K562 (cell line): Measurements from ENCODE around the gene FES. TPM values are rescaled to one million over a fixed set of nuclear protein-coding genes. Genes with fewer than 3 reads are reported as not detected.
A peak's percentile ranks its signal among the peaks of the same experiment; 100 is the strongest.

Source experiments
- CTCF ChIP-seq, 3 experiments: IDR thresholded peaks in 2 of 3; conservative IDR thresholded peaks in 1 of 3; 2 replicates each; pipeline ENCODE4 v1.5.1; 2011 to 2012; ENCODE audit warnings: low read length in 3 of 3, mild to moderate bottlenecking in 3 of 3, control low read depth in 2 of 3, improper control_type of control experiment in 1 of 3, inconsistent platforms in 1 of 3, low read depth in 1 of 3, mixed read lengths in 1 of 3, moderate library complexity in 1 of 3; ENCODE audit not compliant: insufficient read depth in 2 of 3
- ERF ChIP-seq: fragments of 450-650 bp; formaldehyde crosslinking; IDR thresholded peaks from 2 replicates; pipeline ENCODE4 v1.4.0; 2020; ENCODE audit warnings: mild to moderate bottlenecking, mixed read lengths
- GTF2F1 ChIP-seq: IDR thresholded peaks from 2 replicates; pipeline ENCODE4 v1.6.1; 2011; ENCODE audit warnings: low read depth, low read length, improper control_type of control experiment
- HINFP ChIP-seq: fragments of 450-650 bp; conservative IDR thresholded peaks from 2 replicates; pipeline ENCODE4 v1.6.1; 2016; ENCODE audit warnings: missing genetic modification characterization, low read depth, mild to moderate bottlenecking, control low read depth, missing compliant biosample characterization
- STAG1 ChIP-seq: sonication (generic); formaldehyde crosslinking; IDR thresholded peaks from 2 replicates; pipeline ENCODE4 v1.5.0; 2020; ENCODE audit warnings: missing genetic modification reagents, borderline replicate concordance
- TAF1 ChIP-seq: IDR thresholded peaks from 2 replicates; pipeline ENCODE4 v1.6.1; 2011; ENCODE audit warnings: mild to moderate bottlenecking, low read length, moderate library complexity; ENCODE audit not compliant: insufficient read depth, control insufficient read depth, severe bottlenecking; ENCODE audit errors: extremely low read depth
- TCF3 ChIP-seq: sonication (generic); formaldehyde crosslinking; IDR thresholded peaks from 2 replicates; pipeline ENCODE4 v1.4.0; 2020; ENCODE audit warnings: mild to moderate bottlenecking, missing genetic modification reagents
- ZBTB40 ChIP-seq, 2 experiments: fragments of 450-650 bp in 1 of 2; sonication (generic) in 1 of 2; formaldehyde crosslinking in 1 of 2; IDR thresholded peaks; 2 replicates each; pipeline versions ENCODE4 v1.7.1 to v1.9.0; 2016 to 2022; ENCODE audit warnings: inconsistent platforms in 1 of 2, mild to moderate bottlenecking in 1 of 2, missing genetic modification reagents in 1 of 2
- ZNF316 ChIP-seq: fragments of 450-650 bp; IDR thresholded peaks from 2 replicates; pipeline ENCODE4 v1.6.1; 2016
- polyA plus RNA-seq, 8 experiments: library from polyadenylated mRNA; depleted of rRNA in 4 of 8; stranded (reverse) in 5 of 8; unstranded in 3 of 8; fragments of >200 nt; fragmentation: Nextera tagmentation in 2 of 8; fragmentation: Illumina TruSeq in 1 of 8; extraction: Ambion mirVana in 2 of 8; extraction: Trizol in 1 of 8; gene quantifications; 2 replicates each; pipeline versions ENCODE4 v1.2.1 to v1.2.3, GENCODE V29; 2011 to 2014; ENCODE audit warnings: inconsistent platforms in 1 of 8, missing spikeins in 1 of 8
- total RNA-seq, 7 experiments: library from RNA; depleted of rRNA in 6 of 7; stranded (reverse); fragments of >200 nt in 6 of 7; fragmentation: Illumina TruSeq in 2 of 7; extraction: Trizol in 2 of 7; gene quantifications; 2 replicates each; pipeline versions ENCODE4 v1.2.1 to v1.2.3, GENCODE V29; 2011 to 2021; ENCODE audit warnings: low replicate concordance in 1 of 7

Gene FES
- total and polyA plus RNA-seq, 9 of the 15 experiments (the other 6 are each of a cell fraction or from before 2014, with no cell fraction given): 0.38 to 2.6 (median 0.82) TPM

GRCh38 chr15:90903733-90904536 is 19.6 kb downstream of the FES start (continued):
- TF ChIP-seq ZBTB40 (IDR thresholded peaks at IDR 0.05): peak; percentile 43; the same call in 1 of the 2 replicates
- no peak for TF ChIP-seq ZBTB40 (CRISPR knock-in tag; IDR thresholded peaks at IDR 0.05)
- 0 out of 2 replicates have a peak, but pooled peaks have one; percentile 8 for TF ChIP-seq STAG1 (CRISPR knock-in tag)
- peak; percentile 63 for TF ChIP-seq TAF1
- 0 out of 2 replicates have a peak, but pooled peaks have one; percentile 27 for TF ChIP-seq TCF3 (CRISPR knock-in tag)
- no peak for TF ChIP-seq ZNF316
- no peak for TF ChIP-seq HINFP (tag)
- TF ChIP-seq CTCF (IDR thresholded peaks at IDR 0.05 in 2 of 3, conservative IDR thresholded peaks at IDR 0.05 in 1 of 3; ENCODE audit: insufficient read depth in 2 of 3, low read depth in 1 of 3, low read length in 3 of 3): peak in 2 of 3 experiments; percentile 30 to 48; a peak in 3 of 6 replicates
- TF ChIP-seq ERF (CRISPR knock-in tag): no peak
- TF ChIP-seq GTF2F1: no peak
